Measurements from ENCODE around the gene LRRC58. TPM values are rescaled to one million over a fixed set of nuclear protein-coding genes. Genes with fewer than 3 reads are reported as not detected.

Gene LRRC58
- total RNA-seq, 2 donors from 2014 or later: 26.0 to 34.9 TPM

- no peak for TF ChIP-seq POLR2AphosphoS5 (IDR thresholded peaks at IDR 0.05)
- no peaks in the 10 kb centered on the region for H3K9me3 ChIP-seq
- intact Hi-C loops (cut with DNase I): no loop called here
- peak overlapping the region; percentile 59 to 78 for H3K4me3 ChIP-seq
- H3K4me1 ChIP-seq (replicated peaks): no peaks in the 10 kb centered on the region
- WGBS: under 1% methylated on average over 41 of the region's 41 CpGs
- H3K27me3 ChIP-seq (replicated peaks; ENCODE audit: insufficient read depth): no peaks in the 10 kb centered on the region
- peak overlapping the region; percentile 83 to 94 for H3K27ac ChIP-seq
- DNase-seq (ENCODE audit: low spot score): no peak
- H3K36me3 ChIP-seq: no peaks in the 10 kb centered on the region
Measured at GRCh38 chr3:120348065-120348990, 826 bp downstream of the LRRC58 start.

DNA sequence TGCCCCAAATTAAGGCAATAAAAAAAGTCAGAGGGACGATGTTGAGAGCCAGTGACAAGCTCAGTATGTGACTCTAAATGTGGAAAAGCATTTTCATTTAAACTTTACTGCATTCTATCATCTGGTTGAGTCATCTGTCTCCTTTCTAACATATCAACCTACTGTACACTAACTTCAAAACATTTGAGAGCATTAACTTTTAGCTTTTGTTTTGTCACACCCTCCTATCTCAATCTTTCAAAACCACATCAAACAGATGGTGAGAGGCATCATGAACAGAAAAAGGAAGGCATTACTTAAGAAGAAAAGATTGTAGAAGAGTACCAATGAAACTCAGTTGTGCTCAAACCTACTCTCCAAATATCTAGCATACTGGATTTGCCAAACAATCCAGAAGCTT lies 4.8 kb downstream of the LRRC58 start:
- DNase-seq (ENCODE audit: low spot score): no peak
- Histone ChIP-seq H3K4me1 (replicated peaks) (no peaks in the 10 kb centered on the region), H3K9me3 (no peaks in the 10 kb centered on the region), H3K27me3 (replicated peaks; ENCODE audit: insufficient read depth) (no peaks in the 10 kb centered on the region), H3K27ac (no peak overlapping the region), H3K36me3 (no peaks in the 10 kb centered on the region), H3K4me3 (no peak overlapping the region)
- intact Hi-C loops (cut with DNase I): loop anchor here (2.0 kb wide), 1 partner anchor 210 kb away; no protein-coding TSS in a partner anchor
- no peak for TF ChIP-seq POLR2AphosphoS5 (IDR thresholded peaks at IDR 0.05)
- no peak for TF ChIP-seq POLR2A (IDR thresholded peaks at IDR 0.05)
- TF ChIP-seq, protein P1, sequence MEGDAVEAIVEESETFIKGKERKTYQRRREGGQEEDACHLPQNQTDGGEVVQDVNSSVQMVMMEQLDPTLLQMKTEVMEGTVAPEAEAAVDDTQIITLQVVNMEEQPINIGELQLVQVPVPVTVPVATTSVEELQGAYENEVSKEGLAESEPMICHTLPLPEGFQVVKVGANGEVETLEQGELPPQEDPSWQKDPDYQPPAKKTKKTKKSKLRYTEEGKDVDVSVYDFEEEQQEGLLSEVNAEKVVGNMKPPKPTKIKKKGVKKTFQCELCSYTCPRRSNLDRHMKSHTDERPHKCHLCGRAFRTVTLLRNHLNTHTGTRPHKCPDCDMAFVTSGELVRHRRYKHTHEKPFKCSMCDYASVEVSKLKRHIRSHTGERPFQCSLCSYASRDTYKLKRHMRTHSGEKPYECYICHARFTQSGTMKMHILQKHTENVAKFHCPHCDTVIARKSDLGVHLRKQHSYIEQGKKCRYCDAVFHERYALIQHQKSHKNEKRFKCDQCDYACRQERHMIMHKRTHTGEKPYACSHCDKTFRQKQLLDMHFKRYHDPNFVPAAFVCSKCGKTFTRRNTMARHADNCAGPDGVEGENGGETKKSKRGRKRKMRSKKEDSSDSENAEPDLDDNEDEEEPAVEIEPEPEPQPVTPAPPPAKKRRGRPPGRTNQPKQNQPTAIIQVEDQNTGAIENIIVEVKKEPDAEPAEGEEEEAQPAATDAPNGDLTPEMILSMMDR (IDR thresholded peaks at IDR 0.05): no peak
- WGBS: 26% methylated on average over 1 of the region's 1 CpG

- DNase-seq (ENCODE audit: low spot score): no peak
- Histone ChIP-seq H3K9me3 (no peaks in the 10 kb centered on the region), H3K4me1 (replicated peaks) (no peaks in the 10 kb centered on the region), H3K4me3 (no peak overlapping the region), H3K27me3 (replicated peaks; ENCODE audit: insufficient read depth) (no peaks in the 10 kb centered on the region), H3K27ac (no peak overlapping the region), H3K36me3 (no peaks in the 10 kb centered on the region)
- intact Hi-C loops (cut with DNase I): no loop called here
- TF ChIP-seq POLR2A (IDR thresholded peaks at IDR 0.05) (no peak), POLR2AphosphoS5 (IDR thresholded peaks at IDR 0.05) (no peak)
- TF ChIP-seq, protein P1 (IDR thresholded peaks at IDR 0.05): no peak
- WGBS: 94% methylated on average over 8 of the region's 8 CpGs
Measured at GRCh38 chr3:120341658-120342346, 7.4 kb downstream of the LRRC58 start.

- intact Hi-C loops (cut with DNase I): no loop called here
Measured at GRCh38 chr3:120339362-120339761, 9.8 kb downstream of the LRRC58 start.

DNA sequence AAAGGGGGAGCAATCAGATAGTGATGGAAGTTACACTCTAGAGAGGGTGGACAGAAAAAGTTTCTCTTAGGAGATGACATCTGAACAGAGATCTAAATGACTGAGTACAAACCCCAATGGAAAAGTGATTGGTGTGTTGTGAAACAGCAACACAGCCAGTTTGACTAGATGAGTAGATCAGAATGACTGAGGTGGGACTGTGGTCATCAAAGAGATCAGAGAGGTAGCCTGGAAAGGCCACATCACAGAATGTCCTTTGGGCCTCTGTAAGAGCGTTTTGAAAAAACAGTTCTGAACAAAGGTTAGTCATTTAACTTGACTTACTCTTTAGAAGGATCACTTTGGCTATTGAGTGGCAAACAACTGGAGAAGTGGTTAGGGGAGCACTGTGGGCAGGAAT lies 10.6 kb downstream of the LRRC58 start:
- no peak for DNase-seq (ENCODE audit: low spot score)
- intact Hi-C loops (cut with DNase I): no loop called here
- WGBS: 100% methylated on average over 1 of the region's 1 CpG
- H3K4me3 ChIP-seq: no peak overlapping the region
- H3K27ac ChIP-seq: no peak overlapping the region
- no peaks in the 10 kb centered on the region for H3K27me3 ChIP-seq (replicated peaks; ENCODE audit: insufficient read depth)
- TF ChIP-seq POLR2A (IDR thresholded peaks at IDR 0.05) (no peak), POLR2AphosphoS5 (IDR thresholded peaks at IDR 0.05) (no peak)
- TF ChIP-seq, protein P1 (IDR thresholded peaks at IDR 0.05): no peak
- no peaks in the 10 kb centered on the region for H3K9me3 ChIP-seq
- no peaks in the 10 kb centered on the region for H3K4me1 ChIP-seq (replicated peaks)
- H3K36me3 ChIP-seq: no peaks in the 10 kb centered on the region

More at GRCh38 chr3:120339362-120339761, 9.8 kb downstream of the LRRC58 start:
- 99% methylated on average over 3 of the region's 3 CpGs for WGBS
- H3K27ac ChIP-seq: no peak overlapping the region
- H3K36me3 ChIP-seq: no peaks in the 10 kb centered on the region
- DNase-seq (ENCODE audit: low spot score): no peak
- no peak overlapping the region for H3K4me3 ChIP-seq
- TF ChIP-seq POLR2AphosphoS5 (IDR thresholded peaks at IDR 0.05): no peak
- TF ChIP-seq, protein P1 (IDR thresholded peaks at IDR 0.05): no peak
- no peaks in the 10 kb centered on the region for H3K4me1 ChIP-seq (replicated peaks)
- H3K9me3 ChIP-seq: no peaks in the 10 kb centered on the region
- no peaks in the 10 kb centered on the region for H3K27me3 ChIP-seq (replicated peaks; ENCODE audit: insufficient read depth)
